Heart right ventricle (tissue), 16 donors: ENCODE measurements around the gene ALK. TPM values are rescaled to one million over a fixed set of nuclear protein-coding genes. Genes with fewer than 3 reads are reported as not detected.

Source experiments
- ATAC-seq, 8 donors: fragments of 200-7000 bp; cut with Tn5 transposase; one replicate each; pipeline ENCODE4 v1.9.1; 2020; ENCODE audit warnings: mild to moderate bottlenecking in 8 of 8, moderate library complexity in 8 of 8, moderate number of reproducible peaks in 1 of 8
- DNase-seq, 2 donors: peaks; one replicate each; pipeline ENCODE4 v3.0.0-alpha.2; 2020
- H3K27ac ChIP-seq, 10 donors: fragments of 200-600 bp; sonication (generic) in 2 of 10; one replicate each; pipeline versions ENCODE4 v1.5.0 to v1.8.0; 2020 to 2022; ENCODE audit warnings: mild to moderate bottlenecking in 3 of 10
- H3K27me3 ChIP-seq, 7 donors: fragments of 200-600 bp; one replicate each; pipeline ENCODE4 v1.8.0; 2021 to 2022; ENCODE audit warnings: mild to moderate bottlenecking in 2 of 7
- H3K36me3 ChIP-seq, 9 donors: fragments of 200-600 bp; sonication (generic) in 1 of 9; one replicate each; pipeline versions ENCODE4 v1.5.0 to v1.8.0; 2020 to 2022; ENCODE audit warnings: mild to moderate bottlenecking in 2 of 9
- H3K4me1 ChIP-seq, 9 donors: fragments of 200-600 bp; sonication (generic) in 1 of 9; one replicate each; pipeline versions ENCODE4 v1.5.0 to v1.8.0; 2020 to 2022; ENCODE audit warnings: mild to moderate bottlenecking in 4 of 9
- H3K4me3 ChIP-seq, 10 donors: fragments of 200-600 bp; sonication (generic) in 2 of 10; one replicate each; pipeline versions ENCODE4 v1.5.0 to v1.8.0; 2020 to 2022; ENCODE audit warnings: mild to moderate bottlenecking in 7 of 10, moderate library complexity in 2 of 10
- H3K9me3 ChIP-seq, 11 donors: fragments of 200-600 bp in 10 of 11; sonication (generic) in 2 of 11; one replicate each; pipeline versions ENCODE4 v1.5.0 to v1.8.0; 2013 to 2022; ENCODE audit warnings: mild to moderate bottlenecking in 2 of 11, control low read depth in 1 of 11, moderate library complexity in 1 of 11
- CTCF ChIP-seq, 9 donors: fragments of 200-600 bp; sonication (generic) in 2 of 9; IDR thresholded peaks; one replicate each; pipeline versions ENCODE4 v1.5.0 to v1.8.0; 2021 to 2022; ENCODE audit warnings: antibody characterized with exemption in 9 of 9, mild to moderate bottlenecking in 5 of 9, moderate library complexity in 1 of 9
- WGBS, 2 donors: extraction: QIAGEN DNeasy Blood & Tissue Kit; methylation state at CpG; one replicate each; pipeline ENCODE4 v1.1.7; 2013; ENCODE audit warnings: inconsistent platforms in 1 of 2; 5-methylcytosine and 5-hydroxymethylcytosine counted together
- intact Hi-C, 10 donors: fragments of 100-400 bp; cut with DNase I; formaldehyde crosslinking; loops; one replicate each; pipeline versions ENCODE4 v1.11.1 to v1.14.2; 2022
- polyA plus RNA-seq, 2 donors: library from polyadenylated mRNA; stranded (reverse); fragments of 200-250 nt; gene quantifications; one replicate each; pipeline ENCODE4 v1.2.3, GENCODE V29; 2013
- total RNA-seq, 10 donors: library from RNA; stranded (reverse); fragmentation: NEBNext Ultra II Directional in 3 of 10; extraction: Animal tissue kit (Norgen Biotek cat#: 25700) in 3 of 10; gene quantifications; one replicate each; pipeline versions ENCODE4 v1.2.1 to v1.2.4, GENCODE V29; 2021 to 2023
- donor health status: Arrhythmogenic right ventricular cardiomyopathy.
- donor health status: ischemic (EF 13 %, LVEDD 7.1; RV severe dilation, severe dysfunction).
- donor health status: healthy with polysubstance abuse.
- donor health status: DM: no; HTN: yes; CAD: no.
- donor health status: DM: no; HTN: no; CAD: no.
- donor health status: ischemic (EF 25% LVEDD 6.9; RV normal size, moderate dysfunction).
- donor health status: ischemic (EF 25% LVEDD 5.7; RV mildly dilated, moderate dysfunction).
- donor health status: healthy.
- donor health status: DM: yes; HTN: yes; CAD: no.
- donor health status: Ischemic cardiomyopathy.
- donor health status: ischemic (EF 35%, LVEDD 5.7; RV mildly dilated, moderate dysfunction).
- donor health status: nonischemic (EF 11% LVEDD 7.7; RV severe dilation, severe dysfunction).
- donor health status: DM: yes; HTN: yes; CAD: no.
- donor health status: PGD.
- donor health status: ischemic (EF 29% LVEDD 5.4; RV normal size, mild dysfunction).
- donor health status: nonischemic (EF 23%, LVEDD 6.1; RV moderate dilation, normal function).

The ALK gene
- total and polyA plus RNA-seq, 12 donors: 0.01 to 0.24 (median 0.08) TPM; not detected in 7

- Histone ChIP-seq H3K27me3 (peaks cover 0 to 19% (median 6%) of the 10 kb centered on the region in 7 donors), H3K4me3 (no peak overlapping the region), H3K36me3 (no peaks in the 10 kb centered on the region), H3K27ac (no peak overlapping the region), H3K4me1 (no peaks in the 10 kb centered on the region), H3K9me3 (no peaks in the 10 kb centered on the region)
- intact Hi-C loops: no loop called here
- no peak for DNase-seq
- ATAC-seq: no peak
- 91% methylated on average over 3 of the region's 3 CpGs for WGBS, 2 donors
- no peak for TF ChIP-seq CTCF (IDR thresholded peaks at IDR 0.05)
These were observed 116.7 kb downstream of the ALK start for GRCh38 chr2:29804671-29805070.

GRCh38 chr2:29803537-29803936 lies 117.8 kb downstream of the ALK start:
- no peak for TF ChIP-seq CTCF (IDR thresholded peaks at IDR 0.05)
- ATAC-seq (no peak), DNase-seq (no peak)
- Histone ChIP-seq H3K36me3 (no peaks in the 10 kb centered on the region), H3K4me1 (no peaks in the 10 kb centered on the region), H3K9me3 (no peaks in the 10 kb centered on the region), H3K4me3 (no peak overlapping the region), H3K27me3 (peaks cover 0 to 25% (median 6%) of the 10 kb centered on the region in 7 donors), H3K27ac (no peak overlapping the region)
- intact Hi-C loops: no loop called here
- 85 to 88% methylated on average over 4 of the region's 4 CpGs for WGBS, 2 donors

GRCh38 chr2:29802986-29803385 lies 118.4 kb downstream of the ALK start:
- Histone ChIP-seq H3K27me3 (peaks cover 0 to 25% (median 8%) of the 10 kb centered on the region in 7 donors), H3K9me3 (no peaks in the 10 kb centered on the region), H3K4me3 (no peak overlapping the region), H3K4me1 (no peaks in the 10 kb centered on the region), H3K27ac (no peak overlapping the region), H3K36me3 (no peaks in the 10 kb centered on the region)
- TF ChIP-seq CTCF (IDR thresholded peaks at IDR 0.05): no peak
- no peak for DNase-seq
- ATAC-seq: no peak
- WGBS, 2 donors: 41 to 58% methylated on average over 1 of the region's 1 CpG
- intact Hi-C loops: no loop called here

- DNase-seq (no peak), ATAC-seq (no peak)
- WGBS, 2 donors: 84% methylated on average over 3 of the region's 3 CpGs
- no peaks in the 10 kb centered on the region for H3K36me3 ChIP-seq
- H3K4me3 ChIP-seq: no peak overlapping the region
- intact Hi-C loops: no loop called here
- peaks cover 0 to 22% (median 6%) of the 10 kb centered on the region in 7 donors for H3K27me3 ChIP-seq
- no peaks in the 10 kb centered on the region for H3K4me1 ChIP-seq
- no peaks in the 10 kb centered on the region for H3K9me3 ChIP-seq
- no peak for TF ChIP-seq CTCF (IDR thresholded peaks at IDR 0.05)
- H3K27ac ChIP-seq: no peak overlapping the region
These were observed 121.8 kb downstream of the ALK start for GRCh38 chr2:29799628-29800027.
